ENCODE results near the gene MTG1.

The MTG1 gene

DNA sequence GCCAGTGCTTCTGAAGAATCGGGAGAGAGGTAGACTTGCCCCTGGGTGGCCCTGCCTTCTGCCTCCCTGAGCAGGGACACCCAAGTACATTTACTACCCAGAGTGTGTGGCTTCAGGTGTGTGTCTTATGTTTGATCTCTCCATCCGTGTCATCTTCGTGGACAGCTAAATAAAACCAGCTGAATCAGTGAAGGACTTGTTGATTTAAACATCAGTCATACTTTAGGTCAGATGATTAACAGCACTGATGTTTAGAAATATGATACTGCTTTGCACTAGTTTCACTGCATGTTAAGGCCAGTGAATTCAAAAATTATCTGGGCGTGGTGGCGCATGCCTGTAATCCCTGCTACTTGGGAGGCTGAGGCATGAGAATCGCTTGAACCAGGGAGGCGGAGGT lies 4.0 kb downstream of the MTG1 start:
- Histone ChIP-seq H2AFZ (no peak overlapping the region), H3K4me2 (ENCODE audit: low read length) (no peak overlapping the region), H3K36me3 (ENCODE audit: control insufficient read depth, insufficient read depth, low read length) (no peaks in the 10 kb centered on the region), H3K9me3 (ENCODE audit: control insufficient read depth, low read length) (no peaks in the 10 kb centered on the region), H3K27me3 (ENCODE audit: control insufficient read depth, insufficient read depth, low read length) (no peaks in the 10 kb centered on the region), H3K4me1 (peaks cover 2% of the 10 kb centered on the region), H3K27ac (no peak overlapping the region), H3K79me2 (peaks cover 23% of the 10 kb centered on the region), H3K9ac (no peak overlapping the region), H3K4me3 (ENCODE audit: low read depth, low read length) (no peak overlapping the region)
- TF ChIP-seq, protein P1, sequence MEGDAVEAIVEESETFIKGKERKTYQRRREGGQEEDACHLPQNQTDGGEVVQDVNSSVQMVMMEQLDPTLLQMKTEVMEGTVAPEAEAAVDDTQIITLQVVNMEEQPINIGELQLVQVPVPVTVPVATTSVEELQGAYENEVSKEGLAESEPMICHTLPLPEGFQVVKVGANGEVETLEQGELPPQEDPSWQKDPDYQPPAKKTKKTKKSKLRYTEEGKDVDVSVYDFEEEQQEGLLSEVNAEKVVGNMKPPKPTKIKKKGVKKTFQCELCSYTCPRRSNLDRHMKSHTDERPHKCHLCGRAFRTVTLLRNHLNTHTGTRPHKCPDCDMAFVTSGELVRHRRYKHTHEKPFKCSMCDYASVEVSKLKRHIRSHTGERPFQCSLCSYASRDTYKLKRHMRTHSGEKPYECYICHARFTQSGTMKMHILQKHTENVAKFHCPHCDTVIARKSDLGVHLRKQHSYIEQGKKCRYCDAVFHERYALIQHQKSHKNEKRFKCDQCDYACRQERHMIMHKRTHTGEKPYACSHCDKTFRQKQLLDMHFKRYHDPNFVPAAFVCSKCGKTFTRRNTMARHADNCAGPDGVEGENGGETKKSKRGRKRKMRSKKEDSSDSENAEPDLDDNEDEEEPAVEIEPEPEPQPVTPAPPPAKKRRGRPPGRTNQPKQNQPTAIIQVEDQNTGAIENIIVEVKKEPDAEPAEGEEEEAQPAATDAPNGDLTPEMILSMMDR (IDR thresholded peaks at IDR 0.05), result no peak

DNA sequence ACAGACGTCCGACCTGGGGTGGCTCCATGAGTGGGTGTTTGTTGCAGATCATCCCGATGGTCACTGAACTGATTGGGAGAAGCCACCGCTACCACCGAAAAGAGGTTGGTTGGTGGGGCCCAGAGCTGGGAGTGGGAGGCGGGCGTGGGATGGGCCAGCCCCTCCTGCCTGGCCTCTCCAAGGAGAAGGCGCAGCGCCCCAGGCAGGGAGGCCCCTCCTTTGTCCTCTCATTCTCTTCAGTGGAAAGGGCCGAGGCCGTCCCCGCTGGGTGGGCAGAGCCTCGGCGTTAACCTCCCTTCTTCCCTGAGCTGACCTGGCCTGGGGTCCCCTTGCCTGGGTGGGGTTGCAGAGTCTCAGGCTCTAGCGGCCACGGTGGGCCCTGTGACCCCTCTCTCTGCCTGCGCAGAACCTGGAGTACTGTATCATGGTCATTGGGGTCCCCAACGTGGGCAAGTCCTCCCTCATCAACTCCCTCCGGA lies 5.2 kb downstream of the MTG1 start:
- Histone ChIP-seq H3K36me3 (ENCODE audit: control insufficient read depth, insufficient read depth, low read length) (no peaks in the 10 kb centered on the region), H2AFZ (no peak overlapping the region)
- TF ChIP-seq, protein P1 (IDR thresholded peaks at IDR 0.05), result no peak

DNA sequence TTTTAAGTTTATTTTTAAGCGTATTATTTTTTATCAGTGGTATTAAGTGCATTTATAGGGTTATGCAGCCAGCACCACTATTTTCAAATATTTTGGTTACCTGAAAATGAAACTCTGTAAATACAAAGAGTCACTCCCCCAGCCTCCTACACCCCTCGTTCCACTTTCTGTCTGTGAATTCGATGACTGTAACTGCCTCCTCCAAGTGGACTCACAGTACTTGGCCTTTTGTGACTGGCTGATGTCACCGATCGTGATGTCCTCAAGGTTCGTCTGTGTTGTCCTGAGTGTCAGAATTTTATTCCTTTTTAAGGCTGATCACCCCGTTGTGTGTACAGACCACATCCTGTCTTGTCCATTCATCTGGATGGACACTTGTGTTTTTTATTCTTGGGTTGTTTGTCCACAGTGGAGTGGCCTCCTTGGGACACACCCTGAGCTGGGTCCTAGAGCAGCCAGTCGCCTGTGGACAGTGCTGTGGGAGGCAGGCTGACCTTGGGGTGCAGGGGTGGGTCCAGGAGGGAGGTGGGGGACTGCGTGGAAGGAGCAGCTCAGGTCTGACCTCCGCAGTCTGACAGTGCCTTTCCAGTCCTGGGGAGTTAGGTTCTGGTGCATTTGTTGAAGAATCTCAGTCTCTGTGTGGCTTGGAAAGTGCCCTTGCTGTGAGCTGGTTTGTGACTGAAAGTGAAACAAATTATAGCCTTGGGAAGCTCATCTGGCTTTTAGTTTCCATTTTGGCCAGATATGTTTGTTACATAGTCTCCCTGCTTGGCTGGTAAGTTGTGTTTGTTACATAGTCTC lies 6.9 kb downstream of the MTG1 start:
- H3K27me3 ChIP-seq (ENCODE audit: control insufficient read depth, insufficient read depth, low read length), result no peaks in the 10 kb centered on the region
- H3K36me3 ChIP-seq (ENCODE audit: control insufficient read depth, insufficient read depth, low read length), result no peaks in the 10 kb centered on the region
- no peak overlapping the region for H3K4me2 ChIP-seq (ENCODE audit: low read length)
- H3K79me2 ChIP-seq, result peaks cover 17% of the 10 kb centered on the region
- H3K4me1 ChIP-seq, result no peaks in the 10 kb centered on the region
- H3K4me3 ChIP-seq (ENCODE audit: low read depth, low read length), result no peak overlapping the region
- no peak overlapping the region for H3K9ac ChIP-seq
- no peak overlapping the region for H3K27ac ChIP-seq
- no peaks in the 10 kb centered on the region for H3K9me3 ChIP-seq (ENCODE audit: control insufficient read depth, low read length)
- H2AFZ ChIP-seq, result no peak overlapping the region
- TF ChIP-seq, protein P1 (IDR thresholded peaks at IDR 0.05), result no peak

More for the DNA sequence above, 5.2 kb downstream of the MTG1 start:
- H3K27ac ChIP-seq, result no peak overlapping the region
- peaks cover 25% of the 10 kb centered on the region for H3K79me2 ChIP-seq
- no peaks in the 10 kb centered on the region for H3K27me3 ChIP-seq (ENCODE audit: control insufficient read depth, insufficient read depth, low read length)
- no peaks in the 10 kb centered on the region for H3K9me3 ChIP-seq (ENCODE audit: control insufficient read depth, low read length)
- H3K4me3 ChIP-seq (ENCODE audit: low read depth, low read length), result no peak overlapping the region
- H3K4me1 ChIP-seq, result peaks cover 2% of the 10 kb centered on the region
- H3K4me2 ChIP-seq (ENCODE audit: low read length), result no peak overlapping the region
- H3K9ac ChIP-seq, result no peak overlapping the region

DNA sequence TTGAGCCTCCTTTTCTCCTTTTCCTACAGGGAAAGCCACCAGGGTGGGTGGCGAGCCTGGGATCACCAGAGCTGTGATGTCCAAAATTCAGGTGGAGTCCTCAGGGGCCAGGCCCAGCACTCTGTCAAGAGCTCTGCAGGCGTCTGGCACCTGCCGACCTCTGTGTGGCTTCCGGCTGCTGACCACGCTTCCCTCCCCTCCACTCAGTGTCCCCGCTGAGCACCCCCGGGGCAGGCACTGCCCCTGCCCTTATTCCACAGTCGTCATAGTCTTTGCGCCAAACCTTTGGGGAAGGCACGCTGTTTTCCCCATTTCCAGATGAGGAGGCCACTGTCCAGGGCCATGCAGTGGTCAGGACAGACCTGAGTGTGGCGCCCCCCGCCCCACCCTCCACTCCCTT lies 7.5 kb downstream of the MTG1 start:
- peaks cover 18% of the 10 kb centered on the region for H3K79me2 ChIP-seq
- no peak overlapping the region for H3K27ac ChIP-seq
- H3K36me3 ChIP-seq (ENCODE audit: control insufficient read depth, insufficient read depth, low read length), result no peaks in the 10 kb centered on the region
- no peaks in the 10 kb centered on the region for H3K4me1 ChIP-seq
- TF ChIP-seq, protein P1 (IDR thresholded peaks at IDR 0.05), result no peak
- no peak overlapping the region for H3K4me2 ChIP-seq (ENCODE audit: low read length)
- H2AFZ ChIP-seq, result no peak overlapping the region
- no peak overlapping the region for H3K9ac ChIP-seq
- H3K9me3 ChIP-seq (ENCODE audit: control insufficient read depth, low read length), result no peaks in the 10 kb centered on the region
- H3K4me3 ChIP-seq (ENCODE audit: low read depth, low read length), result no peak overlapping the region
- no peaks in the 10 kb centered on the region for H3K27me3 ChIP-seq (ENCODE audit: control insufficient read depth, insufficient read depth, low read length)

Data from parathyroid adenoma (tissue), 2 donors.